GM06990 (cell line): ENCODE data around the gene PRR12.
A peak's percentile ranks its signal among the peaks of the same experiment; 100 is the strongest.

Experiments used
- DNase-seq: peaks from one replicate; pipeline ENCODE4 v3.0.0-alpha.2; 2011; ENCODE audit not compliant: insufficient read length; ENCODE audit errors: extremely low read depth
- H3K27me3 ChIP-seq: replicated peaks from 2 replicates; pipeline ENCODE4 v1.6.0; 2011; ENCODE audit warnings: low read length; ENCODE audit not compliant: control insufficient read depth, insufficient read depth
- H3K36me3 ChIP-seq: 2 replicates; pipeline ENCODE4 v1.5.1; 2011; ENCODE audit warnings: low read length; ENCODE audit not compliant: control insufficient read depth, insufficient read depth
- H3K4me3 ChIP-seq: replicated peaks from 2 replicates; pipeline ENCODE4 v1.5.1; 2011; ENCODE audit warnings: low read depth, mild to moderate bottlenecking, control low read depth, low read length
- TF ChIP-seq, protein P1 (sequence below): IDR thresholded peaks from 2 replicates; pipeline ENCODE4 v1.5.1; 2011; ENCODE audit warnings: low read length, control low read depth, mild to moderate bottlenecking, inconsistent platforms; ENCODE audit not compliant: insufficient read depth, poor library complexity, severe bottlenecking

Gene PRR12

GRCh38 chr19:49663224-49663623 is 72.2 kb downstream of the PRR12 start:
- no peaks in the 10 kb centered on the region for H3K27me3 ChIP-seq
- TF ChIP-seq, protein P1, sequence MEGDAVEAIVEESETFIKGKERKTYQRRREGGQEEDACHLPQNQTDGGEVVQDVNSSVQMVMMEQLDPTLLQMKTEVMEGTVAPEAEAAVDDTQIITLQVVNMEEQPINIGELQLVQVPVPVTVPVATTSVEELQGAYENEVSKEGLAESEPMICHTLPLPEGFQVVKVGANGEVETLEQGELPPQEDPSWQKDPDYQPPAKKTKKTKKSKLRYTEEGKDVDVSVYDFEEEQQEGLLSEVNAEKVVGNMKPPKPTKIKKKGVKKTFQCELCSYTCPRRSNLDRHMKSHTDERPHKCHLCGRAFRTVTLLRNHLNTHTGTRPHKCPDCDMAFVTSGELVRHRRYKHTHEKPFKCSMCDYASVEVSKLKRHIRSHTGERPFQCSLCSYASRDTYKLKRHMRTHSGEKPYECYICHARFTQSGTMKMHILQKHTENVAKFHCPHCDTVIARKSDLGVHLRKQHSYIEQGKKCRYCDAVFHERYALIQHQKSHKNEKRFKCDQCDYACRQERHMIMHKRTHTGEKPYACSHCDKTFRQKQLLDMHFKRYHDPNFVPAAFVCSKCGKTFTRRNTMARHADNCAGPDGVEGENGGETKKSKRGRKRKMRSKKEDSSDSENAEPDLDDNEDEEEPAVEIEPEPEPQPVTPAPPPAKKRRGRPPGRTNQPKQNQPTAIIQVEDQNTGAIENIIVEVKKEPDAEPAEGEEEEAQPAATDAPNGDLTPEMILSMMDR, result no peak
- H3K36me3 ChIP-seq, result peaks cover 43% of the 10 kb centered on the region
- peak overlapping the region; percentile 25 for H3K4me3 ChIP-seq
- DNase-seq, result no peak

GRCh38 chr19:49664171-49665035 is 73.4 kb downstream of the PRR12 start:
- Histone ChIP-seq H3K4me3 (peak overlapping the region; percentile 72), H3K27me3 (no peaks in the 10 kb centered on the region), H3K36me3 (peaks cover 34% of the 10 kb centered on the region)
- TF ChIP-seq, protein P1, result peak; percentile 5
- peak; percentile 84 for DNase-seq

DNA sequence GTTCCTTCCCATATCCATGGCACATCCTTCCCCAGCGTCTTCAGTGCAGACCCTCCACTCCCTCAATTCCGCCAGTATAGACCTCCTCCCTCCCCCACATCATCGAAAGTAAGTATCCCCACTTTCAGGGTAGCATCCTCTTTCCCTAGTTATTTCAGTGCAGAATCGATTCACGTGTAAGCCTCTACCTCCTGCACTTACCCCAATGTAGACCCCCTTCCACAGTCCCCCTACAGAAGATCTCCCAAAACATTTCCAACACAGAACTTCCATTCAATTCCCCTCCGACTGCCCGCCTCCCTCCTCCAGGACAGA is 74.0 kb downstream of the PRR12 start:
- no peak for DNase-seq
- TF ChIP-seq, protein P1, result no peak
- Histone ChIP-seq H3K4me3 (peak overlapping the region; percentile 72), H3K36me3 (peaks cover 32% of the 10 kb centered on the region), H3K27me3 (no peaks in the 10 kb centered on the region)

DNA sequence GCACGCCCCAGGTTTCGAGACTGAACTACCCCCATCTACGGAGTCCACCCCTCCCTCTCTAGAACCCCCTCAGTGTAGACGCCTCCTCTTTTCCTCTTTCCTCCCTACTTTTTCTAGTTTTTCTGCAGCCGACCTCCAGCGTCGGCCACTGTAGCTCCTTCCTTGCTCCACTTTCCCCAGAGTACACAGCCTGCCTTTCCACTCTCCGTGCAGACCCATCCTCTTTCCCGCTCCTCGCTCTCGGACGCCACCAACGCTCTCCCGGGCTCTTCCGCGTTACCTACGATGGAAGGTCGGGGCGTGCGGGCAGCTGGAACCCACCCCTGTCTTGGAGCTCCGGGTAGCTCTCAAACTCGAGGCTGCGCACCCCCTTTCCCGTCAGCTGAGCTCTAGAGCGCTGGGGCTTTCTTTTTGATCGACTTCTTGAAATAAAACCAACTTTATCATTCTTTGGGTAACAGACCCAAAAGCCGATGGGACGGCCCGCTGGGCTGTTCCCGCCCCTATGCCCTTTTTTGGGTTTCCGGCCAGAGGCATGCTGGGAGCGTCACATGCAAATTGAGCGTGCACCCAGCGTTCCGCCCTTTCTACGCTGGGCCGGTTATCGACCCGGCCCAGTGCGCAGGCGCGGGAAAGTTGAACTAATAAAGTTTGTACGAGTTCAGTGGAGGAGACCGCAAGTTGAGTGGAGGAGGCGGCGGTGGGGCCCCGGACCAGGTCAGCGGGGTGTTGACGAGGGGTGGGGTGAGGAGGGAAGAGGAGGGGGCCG is 74.6 kb downstream of the PRR12 start, which contains the start of the genes BCL2L12 and IRF3:
TSS of gene BCL2L12 (plus strand) at position 583 of the 769 bp plus-strand sequence. CDS start 760 bp downstream, outside the sequence.
TSS of gene IRF3 (minus strand) at position 507 of the 769 bp plus-strand sequence. CDS start 1,019 bp downstream, outside the sequence.
- H3K27me3 ChIP-seq, result no peaks in the 10 kb centered on the region
- peaks cover 27% of the 10 kb centered on the region for H3K36me3 ChIP-seq
- peak within 1 kb of the TSS; percentile 72 for H3K4me3 ChIP-seq
- TF ChIP-seq, protein P1, result no peak
- peak; percentile 95 for DNase-seq

GRCh38 chr19:49666120-49666444 is 75.1 kb downstream of the PRR12 start:
- TF ChIP-seq, protein P1, result no peak
- H3K27me3 ChIP-seq, result no peaks in the 10 kb centered on the region
- no peak for DNase-seq
- H3K4me3 ChIP-seq, result peak overlapping the region; percentile 72
- H3K36me3 ChIP-seq, result peaks cover 24% of the 10 kb centered on the region
